ENCODE data around the gene GGA1.

GGA1 gene

DNA sequence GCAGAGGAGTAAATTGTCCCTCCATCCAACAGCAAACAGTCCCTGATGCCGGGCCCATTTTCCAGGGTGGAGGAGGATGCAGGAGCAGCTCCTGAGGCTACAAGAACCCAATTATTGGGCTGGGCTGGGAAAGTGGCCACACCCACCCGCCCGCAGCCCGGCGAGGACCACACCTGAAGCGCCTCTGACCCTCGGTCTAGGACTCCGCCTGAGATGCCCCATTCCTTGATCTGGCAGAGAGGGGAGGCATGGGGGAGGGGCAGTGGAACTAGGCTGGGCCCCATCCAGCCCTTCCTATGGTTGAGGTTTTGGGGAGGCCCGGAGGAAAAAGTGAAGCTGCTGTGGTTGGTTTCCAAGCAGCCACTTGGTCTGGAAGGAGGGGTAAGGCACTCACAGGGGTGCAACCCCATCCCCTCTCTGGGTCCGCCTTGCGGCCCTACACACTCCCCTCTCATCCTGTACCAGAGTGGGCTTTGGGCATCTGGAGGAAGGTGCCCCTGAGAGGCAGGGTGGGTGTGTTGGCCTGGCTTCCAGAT lies 64.4 kb downstream of the GGA1 start:
- Histone ChIP-seq H3K36me3 (ENCODE audit: control insufficient read depth, insufficient read depth, low read length) (no peaks in the 10 kb centered on the region), H3K27ac (ENCODE audit: insufficient read depth, low read length, poor library complexity, severe bottlenecking) (peak overlapping the region; percentile 35), H3K4me3 (ENCODE audit: insufficient read depth, low read depth, low read length, poor library complexity, severe bottlenecking) (no peak overlapping the region), H3K27me3 (replicated peaks; ENCODE audit: control insufficient read depth, insufficient read depth, low read length, poor library complexity, severe bottlenecking) (no peaks in the 10 kb centered on the region), H3K4me1 (ENCODE audit: control insufficient read depth, insufficient read depth, low read length, poor library complexity, severe bottlenecking) (peaks cover 37% of the 10 kb centered on the region), H3K9me3 (ENCODE audit: control insufficient read depth, low read length) (no peaks in the 10 kb centered on the region)
- no peak for DNase-seq

DNA sequence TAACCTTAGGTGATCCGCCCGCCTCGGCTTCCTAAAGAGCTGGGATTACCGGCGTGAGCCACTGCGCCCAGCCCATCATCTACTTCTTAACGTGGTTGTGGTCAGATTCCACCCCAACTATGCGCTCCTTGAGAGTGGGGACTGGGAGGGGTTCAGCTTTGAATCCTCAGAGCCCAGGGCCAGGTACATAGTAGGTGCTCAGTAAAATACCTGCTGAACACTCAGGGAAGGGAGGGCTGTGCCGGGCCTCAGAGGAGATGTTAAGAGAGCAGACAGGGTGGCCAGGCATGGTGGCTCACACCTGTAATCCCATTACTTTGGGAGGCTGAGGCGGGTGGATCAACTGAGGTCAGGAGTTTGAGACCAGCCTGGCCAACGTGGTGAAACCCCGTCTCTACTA lies 65.6 kb downstream of the GGA1 start:
- Histone ChIP-seq H3K9me3 (ENCODE audit: control insufficient read depth, low read length) (no peaks in the 10 kb centered on the region), H3K27me3 (replicated peaks; ENCODE audit: control insufficient read depth, insufficient read depth, low read length, poor library complexity, severe bottlenecking) (no peaks in the 10 kb centered on the region), H3K27ac (ENCODE audit: insufficient read depth, low read length, poor library complexity, severe bottlenecking) (peak overlapping the region; percentile 7), H3K36me3 (ENCODE audit: control insufficient read depth, insufficient read depth, low read length) (no peaks in the 10 kb centered on the region), H3K4me1 (ENCODE audit: control insufficient read depth, insufficient read depth, low read length, poor library complexity, severe bottlenecking) (peaks cover 40% of the 10 kb centered on the region), H3K4me3 (ENCODE audit: insufficient read depth, low read depth, low read length, poor library complexity, severe bottlenecking) (no peak overlapping the region)
- no peak for DNase-seq

- H3K27me3 ChIP-seq (replicated peaks; ENCODE audit: control insufficient read depth, insufficient read depth, low read length, poor library complexity, severe bottlenecking), result no peaks in the 10 kb centered on the region
- H3K4me1 ChIP-seq (ENCODE audit: control insufficient read depth, insufficient read depth, low read length, poor library complexity, severe bottlenecking), result peaks cover 40% of the 10 kb centered on the region
- peak within 1 kb of the TSS; percentile 70 for H3K4me3 ChIP-seq (ENCODE audit: insufficient read depth, low read depth, low read length, poor library complexity, severe bottlenecking)
- H3K36me3 ChIP-seq (ENCODE audit: control insufficient read depth, insufficient read depth, low read length), result peaks cover 3% of the 10 kb centered on the region
- DNase-seq, result peak; percentile 43 to 59 (median 49)
- H3K9me3 ChIP-seq (ENCODE audit: control insufficient read depth, low read length), result no peaks in the 10 kb centered on the region
- H3K27ac ChIP-seq (ENCODE audit: insufficient read depth, low read length, poor library complexity, severe bottlenecking), result peak within 1 kb of the TSS; percentile 98
These were observed 66.6 kb downstream of the GGA1 start, which contains the start of gene LGALS1 for GRCh38 chr22:37674951-37675929. LGALS1 (plus strand) TSS chr22:37675636; CDS start chr22:37675703, 67 bp downstream.

- Histone ChIP-seq H3K9me3 (ENCODE audit: control insufficient read depth, low read length) (no peaks in the 10 kb centered on the region), H3K27ac (ENCODE audit: insufficient read depth, low read length, poor library complexity, severe bottlenecking) (peak overlapping the region; percentile 98), H3K4me1 (ENCODE audit: control insufficient read depth, insufficient read depth, low read length, poor library complexity, severe bottlenecking) (peaks cover 40% of the 10 kb centered on the region), H3K27me3 (replicated peaks; ENCODE audit: control insufficient read depth, insufficient read depth, low read length, poor library complexity, severe bottlenecking) (no peaks in the 10 kb centered on the region), H3K36me3 (ENCODE audit: control insufficient read depth, insufficient read depth, low read length) (peaks cover 3% of the 10 kb centered on the region), H3K4me3 (ENCODE audit: insufficient read depth, low read depth, low read length, poor library complexity, severe bottlenecking) (peak overlapping the region; percentile 70)
- peak in 1 of 3 donors; percentile 22 for DNase-seq
These were observed 67.5 kb downstream of the GGA1 start for GRCh38 chr22:37675930-37676735.

DNA sequence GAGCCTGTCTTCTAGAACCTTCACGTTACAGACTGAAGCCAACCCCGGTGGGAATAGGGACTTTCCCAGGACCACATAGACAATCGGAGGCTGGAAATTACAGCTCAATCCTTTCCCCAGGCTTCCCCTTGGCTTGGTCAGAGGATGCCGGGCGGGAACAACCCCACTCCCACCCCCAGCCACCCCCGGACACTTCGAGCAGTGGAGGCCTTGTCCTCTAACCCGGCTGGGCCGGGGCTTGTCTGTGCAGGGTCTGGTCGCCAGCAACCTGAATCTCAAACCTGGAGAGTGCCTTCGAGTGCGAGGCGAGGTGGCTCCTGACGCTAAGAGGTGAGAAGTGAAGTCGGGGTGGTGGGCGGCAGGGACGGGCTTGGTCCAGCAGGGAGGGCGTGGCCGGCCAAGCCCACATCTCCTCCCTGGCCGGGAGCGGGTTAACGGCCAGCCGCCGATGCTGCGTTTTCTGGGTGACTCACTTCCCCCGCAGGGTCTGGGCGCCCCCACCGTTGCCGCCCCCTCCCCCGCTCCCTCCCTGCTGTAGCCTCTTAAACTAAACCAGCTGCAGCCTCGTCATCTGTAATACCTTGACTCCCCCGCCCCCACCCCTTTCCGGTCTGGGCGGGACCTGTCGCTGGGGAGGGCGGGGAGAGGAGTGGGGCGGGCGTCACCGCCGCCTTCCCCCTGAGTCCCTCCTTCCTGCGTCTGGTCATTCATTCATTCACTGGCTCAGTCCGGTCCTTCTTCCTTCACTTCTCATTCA lies 68.3 kb downstream of the GGA1 start:
- Histone ChIP-seq H3K36me3 (ENCODE audit: control insufficient read depth, insufficient read depth, low read length) (peaks cover 3% of the 10 kb centered on the region), H3K4me3 (ENCODE audit: insufficient read depth, low read depth, low read length, poor library complexity, severe bottlenecking) (peak overlapping the region; percentile 70), H3K4me1 (ENCODE audit: control insufficient read depth, insufficient read depth, low read length, poor library complexity, severe bottlenecking) (peaks cover 40% of the 10 kb centered on the region)

DNA sequence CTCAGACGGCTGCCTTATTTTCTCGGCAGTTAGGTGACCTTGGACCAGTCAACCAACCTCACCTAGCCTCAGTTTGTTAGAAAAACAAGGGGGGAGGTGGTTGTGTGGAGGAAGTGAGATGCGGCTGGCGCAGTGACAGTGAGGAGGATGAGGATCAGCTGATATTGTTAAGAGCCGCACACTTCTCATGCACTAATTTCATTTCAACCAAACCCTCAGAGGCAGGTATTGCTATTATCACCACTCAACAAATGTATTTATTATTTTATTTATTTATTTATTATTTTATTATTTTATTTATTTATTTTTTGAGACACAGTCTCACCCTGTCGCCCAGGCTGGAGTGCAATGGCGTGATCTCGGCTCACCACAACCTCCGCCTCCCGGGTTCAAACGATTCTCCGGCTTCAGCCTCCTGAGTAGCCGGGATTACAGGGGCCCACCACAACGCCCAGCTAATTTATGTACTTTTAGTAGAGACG lies 68.9 kb downstream of the GGA1 start:
- Histone ChIP-seq H3K27ac (ENCODE audit: insufficient read depth, low read length, poor library complexity, severe bottlenecking) (peak overlapping the region; percentile 98), H3K4me3 (ENCODE audit: insufficient read depth, low read depth, low read length, poor library complexity, severe bottlenecking) (peak overlapping the region; percentile 70), H3K4me1 (ENCODE audit: control insufficient read depth, insufficient read depth, low read length, poor library complexity, severe bottlenecking) (peaks cover 40% of the 10 kb centered on the region), H3K9me3 (ENCODE audit: control insufficient read depth, low read length) (no peaks in the 10 kb centered on the region), H3K27me3 (replicated peaks; ENCODE audit: control insufficient read depth, insufficient read depth, low read length, poor library complexity, severe bottlenecking) (no peaks in the 10 kb centered on the region), H3K36me3 (ENCODE audit: control insufficient read depth, insufficient read depth, low read length) (peaks cover 3% of the 10 kb centered on the region)
- no peak for DNase-seq

More for the DNA sequence above, 68.3 kb downstream of the GGA1 start:
- Histone ChIP-seq H3K9me3 (ENCODE audit: control insufficient read depth, low read length) (no peaks in the 10 kb centered on the region), H3K27ac (ENCODE audit: insufficient read depth, low read length, poor library complexity, severe bottlenecking) (peak overlapping the region; percentile 98), H3K27me3 (replicated peaks; ENCODE audit: control insufficient read depth, insufficient read depth, low read length, poor library complexity, severe bottlenecking) (no peaks in the 10 kb centered on the region)
- DNase-seq, result peak; percentile 88 to 94 (median 89)

GRCh38 chr22:37678372-37678771 lies 69.7 kb downstream of the GGA1 start:
- H3K9me3 ChIP-seq (ENCODE audit: control insufficient read depth, low read length), result no peaks in the 10 kb centered on the region
- no peaks in the 10 kb centered on the region for H3K27me3 ChIP-seq (replicated peaks; ENCODE audit: control insufficient read depth, insufficient read depth, low read length, poor library complexity, severe bottlenecking)
- peak overlapping the region; percentile 98 for H3K27ac ChIP-seq (ENCODE audit: insufficient read depth, low read length, poor library complexity, severe bottlenecking)
- DNase-seq, result no peak
- H3K4me1 ChIP-seq (ENCODE audit: control insufficient read depth, insufficient read depth, low read length, poor library complexity, severe bottlenecking), result peaks cover 32% of the 10 kb centered on the region
- H3K36me3 ChIP-seq (ENCODE audit: control insufficient read depth, insufficient read depth, low read length), result peaks cover 3% of the 10 kb centered on the region
- H3K4me3 ChIP-seq (ENCODE audit: insufficient read depth, low read depth, low read length, poor library complexity, severe bottlenecking), result no peak overlapping the region

GRCh38 chr22:37679670-37680069 lies 71.0 kb downstream of the GGA1 start:
- Histone ChIP-seq H3K4me3 (ENCODE audit: insufficient read depth, low read depth, low read length, poor library complexity, severe bottlenecking) (no peak overlapping the region), H3K27me3 (replicated peaks; ENCODE audit: control insufficient read depth, insufficient read depth, low read length, poor library complexity, severe bottlenecking) (no peaks in the 10 kb centered on the region), H3K36me3 (ENCODE audit: control insufficient read depth, insufficient read depth, low read length) (peaks cover 3% of the 10 kb centered on the region), H3K27ac (ENCODE audit: insufficient read depth, low read length, poor library complexity, severe bottlenecking) (no peak overlapping the region), H3K4me1 (ENCODE audit: control insufficient read depth, insufficient read depth, low read length, poor library complexity, severe bottlenecking) (peaks cover 27% of the 10 kb centered on the region), H3K9me3 (ENCODE audit: control insufficient read depth, low read length) (no peaks in the 10 kb centered on the region)
- DNase-seq, result no peak

DNA sequence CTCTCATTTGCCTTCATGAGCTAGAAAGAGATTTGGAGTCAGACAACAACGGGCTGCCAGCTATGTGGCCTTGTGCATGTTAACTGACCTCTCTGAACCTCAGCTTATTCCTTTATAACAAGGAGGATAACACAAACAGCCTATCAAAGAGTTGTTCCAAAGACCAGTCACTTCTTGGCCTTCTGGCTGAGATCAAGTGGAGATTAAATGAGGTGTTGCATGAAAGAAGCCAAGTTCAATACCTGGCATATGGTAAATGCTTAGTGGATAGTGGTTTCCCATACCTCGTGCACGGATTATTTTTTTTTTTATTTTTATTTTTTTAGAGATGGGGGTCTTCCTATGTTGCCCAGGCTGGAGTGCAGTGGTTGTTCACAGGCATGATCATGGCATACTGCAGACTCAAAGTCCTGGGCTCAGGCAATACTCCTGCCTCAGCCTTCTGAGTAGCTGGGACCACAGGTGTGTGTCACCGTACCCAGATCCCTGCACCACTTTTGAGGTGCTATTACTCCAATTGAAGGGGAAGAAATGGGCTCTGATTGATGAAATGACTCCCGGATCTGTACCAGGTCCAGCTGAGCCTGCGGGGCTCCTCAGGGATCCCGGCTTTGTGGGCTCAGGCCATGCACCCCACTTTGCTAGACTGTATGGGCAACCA lies 71.7 kb downstream of the GGA1 start:
- peak overlapping the region; percentile 1 for H3K27ac ChIP-seq (ENCODE audit: insufficient read depth, low read length, poor library complexity, severe bottlenecking)
- H3K4me1 ChIP-seq (ENCODE audit: control insufficient read depth, insufficient read depth, low read length, poor library complexity, severe bottlenecking), result peaks cover 21% of the 10 kb centered on the region
- DNase-seq, result no peak
- H3K27me3 ChIP-seq (replicated peaks; ENCODE audit: control insufficient read depth, insufficient read depth, low read length, poor library complexity, severe bottlenecking), result no peaks in the 10 kb centered on the region
- no peaks in the 10 kb centered on the region for H3K9me3 ChIP-seq (ENCODE audit: control insufficient read depth, low read length)
- H3K4me3 ChIP-seq (ENCODE audit: insufficient read depth, low read depth, low read length, poor library complexity, severe bottlenecking), result no peak overlapping the region
- peaks cover 3% of the 10 kb centered on the region for H3K36me3 ChIP-seq (ENCODE audit: control insufficient read depth, insufficient read depth, low read length)

All from effector memory CD4-positive, alpha-beta T cell (primary cell).